Neuronal stem cell (in vitro differentiated cells): ENCODE results near the gene OTOG.

Source experiments
- DNase-seq: peaks from one replicate; pipeline ENCODE4 v3.0.0-alpha.2; 2013; ENCODE audit warnings: low spot score
- H2AFZ ChIP-seq: one replicate; pipeline ENCODE4 v1.6.1; 2013; ENCODE audit warnings: mild to moderate bottlenecking, low read length, inconsistent platforms
- H2AK5ac ChIP-seq: 2 replicates; pipeline ENCODE4 v1.6.1; 2013; ENCODE audit warnings: low read depth, mild to moderate bottlenecking, inconsistent platforms, low read length, moderate library complexity, mixed read lengths
- H2BK120ac ChIP-seq: 2 replicates; pipeline ENCODE4 v1.6.1; 2013; ENCODE audit warnings: low read depth, mild to moderate bottlenecking, inconsistent platforms, low read length, moderate library complexity, mixed read lengths
- H2BK12ac ChIP-seq: one replicate; pipeline ENCODE4 v1.6.1; 2013; ENCODE audit warnings: low read length, inconsistent platforms
- H2BK15ac ChIP-seq: 2 replicates; pipeline ENCODE4 v1.6.1; 2013; ENCODE audit warnings: mild to moderate bottlenecking, low read length, inconsistent platforms, mixed read lengths
- H2BK5ac ChIP-seq: one replicate; pipeline ENCODE4 v1.6.1; 2013; ENCODE audit warnings: inconsistent platforms, mild to moderate bottlenecking, low read length, moderate library complexity
- H3K14ac ChIP-seq: one replicate; pipeline ENCODE4 v1.6.1; 2013; ENCODE audit warnings: low read length, inconsistent platforms
- H3K18ac ChIP-seq: 2 replicates; pipeline ENCODE4 v1.6.1; 2013; ENCODE audit warnings: low read length, inconsistent platforms
- H3K23ac ChIP-seq: 2 replicates; pipeline ENCODE4 v1.6.1; 2013; ENCODE audit warnings: low read depth, mild to moderate bottlenecking, mixed read lengths, low read length, inconsistent platforms; ENCODE audit not compliant: poor library complexity
- H3K27ac ChIP-seq: replicated peaks from 3 replicates; pipeline ENCODE4 v1.5.1; 2013; ENCODE audit warnings: low read length, inconsistent platforms
- H3K27me3 ChIP-seq, 3 experiments: 2 replicates each; pipeline ENCODE4 v1.6.1; 2013; ENCODE audit warnings: low read length in 3 of 3, mild to moderate bottlenecking in 2 of 3, inconsistent platforms in 1 of 3, low read depth in 1 of 3, mixed read lengths in 1 of 3, moderate library complexity in 1 of 3; ENCODE audit not compliant: control insufficient read depth in 3 of 3, insufficient read depth in 3 of 3
- H3K36me3 ChIP-seq, 2 donors: replicated peaks in 1 of 2; 2 replicates each; pipeline ENCODE4 v1.6.1; 2013; ENCODE audit warnings: low read length in 2 of 2; ENCODE audit not compliant: control insufficient read depth in 2 of 2, insufficient read depth in 2 of 2
- H3K4ac ChIP-seq: 2 replicates; pipeline ENCODE4 v1.6.1; 2013; ENCODE audit warnings: inconsistent platforms, mild to moderate bottlenecking, low read length, moderate library complexity
- H3K4me1 ChIP-seq, 2 donors: 1 replicate in 1 of 2; 2 replicates in 1 of 2; pipeline ENCODE4 v1.6.1; 2013; ENCODE audit warnings: low read length in 2 of 2, low read depth in 1 of 2; ENCODE audit not compliant: control insufficient read depth in 2 of 2, insufficient read depth in 1 of 2
- H3K4me2 ChIP-seq: one replicate; pipeline ENCODE4 v1.6.1; 2013; ENCODE audit warnings: mild to moderate bottlenecking, low read length, inconsistent platforms; ENCODE audit not compliant: insufficient read depth, poor library complexity, severe bottlenecking
- H3K4me3 ChIP-seq, 2 donors: 2 replicates each; pipeline ENCODE4 v1.5.1; 2013; ENCODE audit warnings: low read length in 2 of 2, mild to moderate bottlenecking in 2 of 2, inconsistent platforms in 1 of 2, moderate library complexity in 1 of 2
- H3K79me1 ChIP-seq: one replicate; pipeline ENCODE4 v1.6.1; 2013; ENCODE audit warnings: low read depth, mild to moderate bottlenecking, inconsistent platforms, low read length, moderate library complexity
- H3K9ac ChIP-seq: one replicate; pipeline ENCODE4 v1.6.1; 2013; ENCODE audit warnings: mild to moderate bottlenecking, low read depth, low read length, inconsistent platforms; ENCODE audit not compliant: poor library complexity
- H3K9me3 ChIP-seq, 2 donors: replicated peaks in 1 of 2; 2 replicates each; pipeline versions ENCODE3 to v1.6.1; 2013; ENCODE audit warnings: low read length in 2 of 2, mild to moderate bottlenecking in 2 of 2, inconsistent platforms in 1 of 2, low read depth in 1 of 2, mixed read lengths in 1 of 2, moderate library complexity in 1 of 2; ENCODE audit not compliant: control insufficient read depth in 2 of 2, insufficient read depth in 1 of 2
- H4K8ac ChIP-seq: one replicate; pipeline ENCODE4 v1.6.1; 2013; ENCODE audit warnings: low read depth, mild to moderate bottlenecking, inconsistent platforms, low read length, moderate library complexity
- H4K91ac ChIP-seq: one replicate; pipeline ENCODE4 v1.6.1; 2013; ENCODE audit warnings: low read length, low read depth, mild to moderate bottlenecking, inconsistent platforms; ENCODE audit not compliant: poor library complexity
- WGBS, 2 donors: extraction: QIAGEN DNeasy Blood & Tissue Kit; methylation state at CpG; one replicate each; pipeline ENCODE4 v1.1.7; 2013; ENCODE audit warnings: missing lambda C conversion rate in 2 of 2, mixed read lengths in 1 of 2; ENCODE audit not compliant: insufficient read length in 2 of 2, insufficient replicate concordance in 1 of 2; ENCODE audit errors: extremely low coverage in 2 of 2; 5-methylcytosine and 5-hydroxymethylcytosine counted together

Gene OTOG

GRCh38 chr11:17543041-17543440 is 4.0 kb upstream of the OTOG start:
- Histone ChIP-seq H3K9me3 (no peaks in the 10 kb centered on the region), H3K79me1 (no peaks in the 10 kb centered on the region), H3K18ac (no peak overlapping the region), H3K14ac (no peak overlapping the region), H2BK120ac (no peak overlapping the region), H3K9ac (no peak overlapping the region), H3K27ac (no peak overlapping the region), H3K36me3 (no peaks in the 10 kb centered on the region), H4K8ac (no peak overlapping the region), H3K23ac (no peak overlapping the region), H3K27me3 (peaks cover 0 to 57% (median 20%) of the 10 kb centered on the region in 3 experiments), H2AK5ac (peak overlapping the region; percentile 19), H3K4ac (no peak overlapping the region), H2BK15ac (no peak overlapping the region), H2BK5ac (no peak overlapping the region), H3K4me3 (no peak overlapping the region), H3K4me2 (no peak overlapping the region), H2AFZ (no peak overlapping the region), H3K4me1 (peaks cover 0 to 5% of the 10 kb centered on the region in 2 donors), H4K91ac (no peak overlapping the region), H2BK12ac (no peak overlapping the region)
- no CpG with 5 or more reads among the region's 2 CpGs for WGBS, 2 donors
- no peak for DNase-seq

DNA sequence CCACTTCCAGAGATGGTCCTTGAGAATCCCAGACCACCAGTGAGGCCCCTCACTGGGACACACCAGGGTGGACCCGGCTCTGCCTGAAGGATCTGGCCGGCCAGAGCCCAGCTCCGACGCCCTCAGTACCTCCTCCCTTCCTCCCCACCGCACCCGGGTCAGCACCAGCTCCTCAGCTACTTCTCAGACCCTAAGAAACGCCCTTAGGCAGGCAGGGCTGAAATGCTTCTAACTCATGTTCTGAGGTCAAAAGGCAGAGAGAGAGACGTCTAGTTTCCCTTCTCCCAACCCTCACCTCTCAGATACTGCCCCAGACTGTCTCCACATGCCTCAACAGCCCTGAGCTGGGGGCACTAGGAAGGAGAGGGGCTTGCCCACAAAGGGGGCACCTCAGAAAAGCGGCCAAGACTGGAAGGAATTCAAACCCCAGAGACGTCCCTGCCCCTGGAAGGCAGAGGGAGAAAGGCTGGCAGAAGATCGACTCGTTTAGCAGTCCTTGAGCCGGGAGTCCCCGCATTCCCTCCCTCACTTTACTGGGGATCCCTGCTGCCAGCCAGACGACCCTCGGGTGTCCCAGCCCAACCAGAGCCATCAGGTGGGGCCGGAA is 3.4 kb upstream of the OTOG start:
- no CpG with 5 or more reads among the region's 17 CpGs for WGBS, 2 donors
- no peak for DNase-seq
- H2AFZ ChIP-seq: peak overlapping the region; percentile 66
- no peak overlapping the region for H3K9ac ChIP-seq
- peak overlapping the region; percentile 57 for H4K8ac ChIP-seq
- no peaks in the 10 kb centered on the region for H3K9me3 ChIP-seq
- H3K23ac ChIP-seq: peak overlapping the region; percentile 25
- no peaks in the 10 kb centered on the region for H3K36me3 ChIP-seq
- H3K4me1 ChIP-seq: peaks cover 0 to 5% of the 10 kb centered on the region in 2 donors
- H2BK15ac ChIP-seq: peak overlapping the region; percentile 41
- H2BK5ac ChIP-seq: no peak overlapping the region
- peak overlapping the region; percentile 95 for H3K18ac ChIP-seq
- peak overlapping the region; percentile 69 for H3K4me2 ChIP-seq
- peaks cover 0 to 57% (median 20%) of the 10 kb centered on the region in 3 experiments for H3K27me3 ChIP-seq
- no peaks in the 10 kb centered on the region for H3K79me1 ChIP-seq
- no peak overlapping the region for H2BK12ac ChIP-seq
- H3K4me3 ChIP-seq: peak overlapping the region in 1 of 2 donors; percentile 70
- no peak overlapping the region for H3K4ac ChIP-seq
- H4K91ac ChIP-seq: no peak overlapping the region
- peak overlapping the region; percentile 52 for H2BK120ac ChIP-seq
- H3K27ac ChIP-seq: no peak overlapping the region
- H2AK5ac ChIP-seq: peak overlapping the region; percentile 41
- peak overlapping the region; percentile 51 for H3K14ac ChIP-seq

GRCh38 chr11:17544181-17544622 is 2.9 kb upstream of the OTOG start, which contains the start of gene USH1C:
USH1C (minus strand) TSS chr11:17544416; CDS start chr11:17544307, 109 bp downstream.
- H3K9me3 ChIP-seq: no peaks in the 10 kb centered on the region
- peak within 1 kb of the TSS; percentile 70 for H3K9ac ChIP-seq
- no peak within 1 kb of the TSS for H4K91ac ChIP-seq
- no peaks in the 10 kb centered on the region for H3K79me1 ChIP-seq
- no CpG with 5 or more reads among the region's 32 CpGs for WGBS, 2 donors
- H3K4me1 ChIP-seq: peaks cover 0 to 5% of the 10 kb centered on the region in 2 donors
- H3K36me3 ChIP-seq: no peaks in the 10 kb centered on the region
- H3K27ac ChIP-seq: no peak within 1 kb of the TSS
- H3K27me3 ChIP-seq: peaks cover 0 to 55% (median 20%) of the 10 kb centered on the region in 3 experiments
- peak within 1 kb of the TSS; percentile 25 for H3K23ac ChIP-seq
- no peak within 1 kb of the TSS for H3K4ac ChIP-seq
- peak within 1 kb of the TSS; percentile 95 for H3K18ac ChIP-seq
- H2BK12ac ChIP-seq: no peak within 1 kb of the TSS
- no peak for DNase-seq
- peak within 1 kb of the TSS; percentile 41 for H2AK5ac ChIP-seq
- peak within 1 kb of the TSS; percentile 41 for H2BK15ac ChIP-seq
- peak within 1 kb of the TSS in 1 of 2 donors; percentile 70 for H3K4me3 ChIP-seq
- H3K14ac ChIP-seq: peak within 1 kb of the TSS; percentile 51
- peak within 1 kb of the TSS; percentile 66 for H2AFZ ChIP-seq
- H4K8ac ChIP-seq: peak within 1 kb of the TSS; percentile 57
- no peak within 1 kb of the TSS for H2BK5ac ChIP-seq
- H2BK120ac ChIP-seq: peak within 1 kb of the TSS; percentile 52
- H3K4me2 ChIP-seq: peak within 1 kb of the TSS; percentile 69

GRCh38 chr11:17546240-17546639 is 819 bp upstream of the OTOG start:
- Histone ChIP-seq H3K36me3 (no peaks in the 10 kb centered on the region), H4K91ac (no peak overlapping the region), H2BK120ac (no peak overlapping the region), H3K4me2 (no peak overlapping the region), H2BK5ac (no peak overlapping the region), H3K4me1 (peaks cover 0 to 6% of the 10 kb centered on the region in 2 donors), H3K27ac (no peak overlapping the region), H2AFZ (no peak overlapping the region), H3K79me1 (no peaks in the 10 kb centered on the region), H3K27me3 (peaks cover 0 to 44% (median 20%) of the 10 kb centered on the region in 3 experiments), H2BK12ac (no peak overlapping the region), H3K9me3 (no peaks in the 10 kb centered on the region), H2AK5ac (no peak overlapping the region), H3K4me3 (no peak overlapping the region), H3K23ac (no peak overlapping the region), H3K4ac (no peak overlapping the region), H4K8ac (no peak overlapping the region), H3K9ac (no peak overlapping the region), H2BK15ac (no peak overlapping the region), H3K18ac (no peak overlapping the region), H3K14ac (no peak overlapping the region)
- whole genome bisulfite sequencing, 2 donors: no CpG with 5 or more reads among the region's 2 CpGs
- no peak for DNase-seq
